A673 (cell line): ENCODE results near the gene RAE1. TPM values are rescaled to one million over a fixed set of nuclear protein-coding genes. Genes with fewer than 3 reads are reported as not detected.

Experiments used
- BruUV-seq: library from RNA; stranded (reverse); fragments of 400-500 nt; replicated peaks from 2 replicates; lab custom pipeline; 2021; lab: Mats Ljungman, UMichigan
- CTCF ChIA-PET: fragments of 300-600 bp; sonication (Branson Sonifier 250); formaldehyde crosslinking; loops from one replicate; lab custom pipeline; 2022; ENCODE audit warnings: antibody characterized with exemption; lab: Charles Lee
- POLR2A ChIA-PET: fragments of 300-600 bp; sonication (Branson Sonifier 250); formaldehyde crosslinking; loops from one replicate; lab custom pipeline; 2022; ENCODE audit warnings: antibody characterized with exemption; ENCODE audit not compliant: low non-redundant PET; lab: Charles Lee
- DNase-seq: peaks from one replicate; pipeline ENCODE4 v3.0.0-alpha.2; 2015; ENCODE audit warnings: low spot score
- H3K27ac ChIP-seq: fragments of 200-600 bp; sonication (generic); 2 replicates; pipeline ENCODE4 v1.5.1; 2016; ENCODE audit warnings: mixed run types, low read depth, mild to moderate bottlenecking, mixed read lengths, antibody characterized with exemption, low read length; ENCODE audit not compliant: poor library complexity, severe bottlenecking
- H3K27me3 ChIP-seq: fragments of 200-600 bp; sonication (generic); replicated peaks from 2 replicates; pipeline ENCODE4 v1.6.1; 2017; ENCODE audit warnings: mixed run types, low read depth, mild to moderate bottlenecking, mixed read lengths, antibody characterized with exemption, low read length; ENCODE audit not compliant: insufficient read depth, poor library complexity
- H3K36me3 ChIP-seq: fragments of 200-600 bp; sonication (generic); 2 replicates; pipeline ENCODE4 v1.6.1; 2016; ENCODE audit warnings: mixed run types, mild to moderate bottlenecking, mixed read lengths, antibody characterized with exemption, low read length; ENCODE audit not compliant: insufficient read depth, poor library complexity, severe bottlenecking
- H3K4me1 ChIP-seq: fragments of 200-600 bp; sonication (generic); 2 replicates; pipeline ENCODE4 v1.6.1; 2017; ENCODE audit warnings: mixed run types, mild to moderate bottlenecking, mixed read lengths, antibody characterized with exemption, low read length; ENCODE audit not compliant: insufficient read depth, poor library complexity, severe bottlenecking
- H3K4me3 ChIP-seq: fragments of 200-600 bp; sonication (generic); 2 replicates; pipeline ENCODE4 v1.5.1; 2016; ENCODE audit warnings: low read depth, mixed run types, mild to moderate bottlenecking, mixed read lengths, low read length; ENCODE audit not compliant: poor library complexity, severe bottlenecking
- H3K9me3 ChIP-seq: fragments of 200-600 bp; sonication (generic); 2 replicates; pipeline ENCODE4 v1.6.1; 2016; ENCODE audit warnings: mixed run types, low read depth, mild to moderate bottlenecking, mixed read lengths, antibody characterized with exemption, low read length; ENCODE audit not compliant: poor library complexity, severe bottlenecking
- CTCF ChIP-seq: fragments of 300-800, 200-600 bp; sonication (generic); conservative IDR thresholded peaks from 2 replicates; pipeline ENCODE4 v1.5.1; 2017; ENCODE audit warnings: low read depth, mild to moderate bottlenecking, antibody characterized with exemption, low read length, moderate library complexity, mixed read lengths
- EZH2 ChIP-seq: fragments of 200-600 bp; sonication (generic); IDR thresholded peaks from 2 replicates; pipeline ENCODE4 v1.6.1; 2017; ENCODE audit warnings: borderline replicate concordance, low read depth, mild to moderate bottlenecking, mixed read lengths, antibody characterized with exemption, low read length; ENCODE audit not compliant: poor library complexity, severe bottlenecking
- intact Hi-C: fragments of 100-400 bp; cut with micrococcal nuclease; formaldehyde crosslinking; loops from one replicate; pipeline ENCODE4 v1.10.0; 2022; ENCODE audit not compliant: unreplicated experiment
- total RNA-seq: library from RNA; stranded (reverse); gene quantifications from 2 replicates; pipeline ENCODE4 v1.2.3, GENCODE V29; 2021

RAE1 gene
- total RNA-seq, 1 experiment from 2014 or later, result 70.9 TPM

GRCh38 chr20:57396984-57397692, 46.1 kb downstream of the RAE1 start:
- Histone ChIP-seq H3K4me3 (no peak overlapping the region), H3K36me3 (peaks cover 41% of the 10 kb centered on the region), H3K27ac (no peak overlapping the region), H3K27me3 (no peaks in the 10 kb centered on the region), H3K9me3 (no peaks in the 10 kb centered on the region), H3K4me1 (peaks cover 9% of the 10 kb centered on the region)
- DNase-seq, result no peak
- intact Hi-C loops, result no loop called here
- no TSS peak for BruUV-seq
- ChIA-PET CTCF (no interaction called here), POLR2A (interaction anchor here (0.7 kb wide), 1 partner anchor 117 kb away, joined by 3 read pairs; no protein-coding TSS in a partner anchor)
- TF ChIP-seq CTCF, result no peak

- no peaks in the 10 kb centered on the region for H3K27me3 ChIP-seq
- H3K4me1 ChIP-seq, result peaks cover 4% of the 10 kb centered on the region
- no peak overlapping the region for H3K27ac ChIP-seq
- no peak for TF ChIP-seq EZH2
- TF ChIP-seq CTCF, result no peak
- CTCF ChIA-PET, result no interaction called here
- intact Hi-C loops, result no loop called here
- H3K4me3 ChIP-seq, result no peak overlapping the region
- H3K9me3 ChIP-seq, result no peaks in the 10 kb centered on the region
- DNase-seq, result no peak
- POLR2A ChIA-PET, result no interaction called here
- peaks cover 44% of the 10 kb centered on the region for H3K36me3 ChIP-seq
- no TSS peak for BruUV-seq
Measured at GRCh38 chr20:57397693-57398108, 46.6 kb downstream of the RAE1 start.

- no peak for TF ChIP-seq CTCF
- peak overlapping the region; percentile 42 for H3K27ac ChIP-seq
- peaks cover 48% of the 10 kb centered on the region for H3K36me3 ChIP-seq
- no peaks in the 10 kb centered on the region for H3K9me3 ChIP-seq
- DNase-seq, result no peak
- no peaks in the 10 kb centered on the region for H3K27me3 ChIP-seq
- ChIA-PET POLR2A (no interaction called here), CTCF (no interaction called here)
- no peak overlapping the region for H3K4me3 ChIP-seq
- intact Hi-C loops, result no loop called here
- BruUV-seq, result no TSS peak
- no peaks in the 10 kb centered on the region for H3K4me1 ChIP-seq
Measured at GRCh38 chr20:57398231-57398821, 47.3 kb downstream of the RAE1 start.
